Adrenal gland (tissue), 12 donors: ENCODE data around the gene PPP1R1C. TPM values are rescaled to one million over a fixed set of nuclear protein-coding genes. Genes with fewer than 3 reads are reported as not detected.

Experiments used
- DNase-seq, 7 donors: peaks; one replicate each; pipeline ENCODE4 v3.0.0-alpha.2; 2019 to 2020
- H3K27ac ChIP-seq, 5 donors: fragments of 200-600 bp; sonication (generic) in 4 of 5; 1 replicate in 3 of 5; 2 replicates in 2 of 5; pipeline versions ENCODE4 v1.5.1 to v1.8.0; 2016 to 2020; ENCODE audit warnings: mild to moderate bottlenecking in 1 of 5
- H3K27me3 ChIP-seq: fragments of 200-600 bp; 2 replicates; pipeline ENCODE4 v1.8.0; 2021
- H3K36me3 ChIP-seq, 2 donors: fragments of 200-600 bp; replicated peaks in 1 of 2; 1 replicate in 1 of 2; 2 replicates in 1 of 2; pipeline versions ENCODE4 v1.5.1 to v1.8.0; 2018 to 2022
- H3K4me1 ChIP-seq, 2 donors: fragments of 200-600 bp; replicated peaks in 1 of 2; 1 replicate in 1 of 2; 2 replicates in 1 of 2; pipeline versions ENCODE4 v1.5.1 to v1.8.0; 2018 to 2021
- H3K4me3 ChIP-seq, 4 donors: fragments of 200-600 bp; sonication (generic) in 3 of 4; one replicate each; pipeline ENCODE4 v1.5.1; 2016 to 2018
- H3K9me3 ChIP-seq, 3 donors: fragments of 200-600 bp; sonication (generic) in 1 of 3; replicated peaks in 1 of 3; 1 replicate in 2 of 3; 2 replicates in 1 of 3; pipeline versions ENCODE4 v1.5.1 to v1.8.0; 2016 to 2021
- CTCF ChIP-seq, 6 experiments: fragments of 450-650 bp in 4 of 6; fragments of 200-600 bp in 2 of 6; sonication (generic) in 1 of 6; IDR thresholded peaks; 1 replicate in 5 of 6; 2 replicates in 1 of 6; pipeline versions ENCODE4 v1.5.1 to v1.8.0; 2016 to 2021; ENCODE audit warnings: antibody characterized with exemption in 6 of 6, mild to moderate bottlenecking in 2 of 6, moderate library complexity in 1 of 6
- POLR2A ChIP-seq, 2 donors: fragments of 450-650 bp; IDR thresholded peaks; one replicate each; pipeline ENCODE4 v1.6.1; 2017; ENCODE audit warnings: antibody characterized with exemption in 2 of 2, mild to moderate bottlenecking in 2 of 2, moderate library complexity in 1 of 2
- WGBS, 4 donors: extraction: QIAGEN DNeasy Blood & Tissue Kit in 2 of 4; methylation state at CpG; one replicate each; pipeline versions ENCODE4 v1.1.5 to v1.1.7; 2013 to 2017; 5-methylcytosine and 5-hydroxymethylcytosine counted together
- intact Hi-C, 2 donors: fragments of 100-400 bp; cut with DNase I; formaldehyde crosslinking; loops; one replicate each; pipeline versions ENCODE4 v1.14.1 to v1.15.0; 2022 to 2023
- polyA plus RNA-seq, 3 donors: library from polyadenylated mRNA; stranded (reverse); fragments of 200-250 nt in 2 of 3; fragments of 350-450 nt in 1 of 3; fragmentation: Illumina TruSeq in 1 of 3; extraction: RNeasy Lipid Tissue Mini Kit (QIAGEN cat#74804) in 1 of 3; gene quantifications; one replicate each; pipeline ENCODE4 v1.2.3, GENCODE V29; 2013 to 2014
- small RNA-seq, 2 donors: library from RNA; depleted of rRNA; stranded (forward); fragments of <200 nt; gene quantifications; one replicate each; pipeline ENCODE3, GENCODE V24; 2016
- total RNA-seq, 9 donors: library from RNA; depleted of rRNA in 4 of 9; stranded (reverse); fragments of >200 nt in 4 of 9; fragments of 120-200 nt in 1 of 9; fragmentation: NEBNext Ultra II Directional in 1 of 9; extraction: Animal tissue kit (Norgen Biotek cat#: 25700) in 1 of 9; gene quantifications; one replicate each; pipeline versions ENCODE4 v1.1.0 to v1.2.4, GENCODE V29; 2013 to 2023
- donor health status: healthy with polysubstance abuse.
- donor health status: Bipolar disorder and iron deficiency.
- donor health status: DM: yes; HTN: yes; CAD: no.
- donor health status: DM: no; HTN: no; CAD: no.
- donor health status: DM: no; HTN: no; CAD: no.
- donor health status: DM: yes; HTN: yes; CAD: no.

PPP1R1C gene
- total and polyA plus RNA-seq, 12 donors, result 0.29 to 5.9 (median 1.4) TPM; not detected in 3

DNA sequence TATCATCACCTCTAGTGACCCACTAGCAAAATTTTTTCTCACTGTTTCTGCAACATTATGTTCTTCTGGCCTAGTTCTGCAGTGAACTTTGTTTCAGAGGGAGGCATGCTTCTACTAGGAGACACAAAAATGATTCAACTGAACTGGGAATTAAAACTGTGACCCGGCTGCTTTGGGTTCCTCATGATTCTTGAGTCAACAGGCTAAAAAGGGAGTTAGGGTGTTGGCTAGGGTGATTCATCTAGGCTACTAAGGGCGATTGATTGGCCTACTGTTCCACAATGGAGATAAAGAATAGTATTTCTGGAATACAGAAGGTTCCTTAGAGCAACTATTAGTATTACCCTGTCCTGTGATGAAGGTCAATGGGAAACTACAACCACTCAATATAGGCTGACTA lies 179.5 kb downstream of the PPP1R1C start:
- TF ChIP-seq POLR2A (IDR thresholded peaks at IDR 0.05) (no peak), CTCF (IDR thresholded peaks at IDR 0.05) (no peak)
- Histone ChIP-seq H3K9me3 (no peaks in the 10 kb centered on the region), H3K36me3 (no peaks in the 10 kb centered on the region), H3K27me3 (no peaks in the 10 kb centered on the region), H3K4me3 (no peak overlapping the region), H3K27ac (no peak overlapping the region), H3K4me1 (no peaks in the 10 kb centered on the region)
- WGBS, 4 donors, result 68 to 74% (median 69%) methylated on average over 2 of the region's 2 CpGs
- DNase-seq, result no peak
- intact Hi-C loops, result no loop called here

DNA sequence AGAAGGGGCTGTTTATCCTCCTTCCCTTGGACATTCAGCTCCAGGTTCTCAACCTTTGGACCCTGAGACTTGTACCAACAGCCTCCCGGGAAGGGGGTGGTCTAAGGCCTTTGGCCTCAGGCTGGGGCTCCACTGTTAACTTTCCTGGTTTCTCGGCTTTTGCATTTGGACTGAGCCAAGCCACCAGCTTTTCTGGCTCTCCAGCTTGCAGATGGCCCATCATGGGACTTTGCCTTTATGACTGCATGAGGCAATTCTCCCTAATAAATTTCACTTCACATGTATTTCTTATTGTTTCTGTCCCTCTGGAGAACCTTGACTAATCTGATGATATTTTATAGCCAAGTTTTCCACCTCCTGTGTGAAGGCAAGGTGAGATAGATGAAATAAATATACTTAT lies 180.8 kb downstream of the PPP1R1C start:
- Histone ChIP-seq H3K4me3 (no peak overlapping the region), H3K9me3 (no peaks in the 10 kb centered on the region), H3K4me1 (no peaks in the 10 kb centered on the region), H3K27me3 (no peaks in the 10 kb centered on the region), H3K27ac (no peak overlapping the region), H3K36me3 (no peaks in the 10 kb centered on the region)
- intact Hi-C loops, result no loop called here
- WGBS, 4 donors, result 72 to 91% (median 75%) methylated on average over 2 of the region's 2 CpGs
- no peak for TF ChIP-seq CTCF (IDR thresholded peaks at IDR 0.05)
- no peak for TF ChIP-seq POLR2A (IDR thresholded peaks at IDR 0.05)
- no peak for DNase-seq

GRCh38 chr2:182166841-182167240 lies 181.2 kb downstream of the PPP1R1C start:
- intact Hi-C loops, result no loop called here
- Histone ChIP-seq H3K4me3 (no peak overlapping the region), H3K36me3 (no peaks in the 10 kb centered on the region), H3K27me3 (no peaks in the 10 kb centered on the region), H3K4me1 (no peaks in the 10 kb centered on the region), H3K27ac (no peak overlapping the region), H3K9me3 (no peaks in the 10 kb centered on the region)
- no peak for TF ChIP-seq CTCF (IDR thresholded peaks at IDR 0.05)
- no peak for TF ChIP-seq POLR2A (IDR thresholded peaks at IDR 0.05)
- no peak for DNase-seq
- 42 to 52% (median 47%) methylated on average over 2 of the region's 2 CpGs for WGBS, 4 donors

Small RNAs within 50 kb of the gene (small RNA-seq; reads per million reads assigned to genes)
- gene RNA5SP113, result 0.08 to 0.24 reads per million in 2 donors

Other genes with a start within 250 kb of the PPP1R1C start
- 100 to 1,000 TPM in 1 of 9 donors, 10 to 100 TPM in 8; 40.6 to 103 (median 89.1) TPM for gene ITPRID2, start 94.1 kb upstream of the PPP1R1C start, total RNA-seq
- 10 to 100 TPM; 25.5 to 50.4 (median 30.2) TPM for gene ITPRID2, start 94.1 kb upstream of the PPP1R1C start, polyA plus RNA-seq